Subcutaneous adipose tissue (tissue), 4 donors: ENCODE results near the gene TGFBRAP1. TPM values are rescaled to one million over a fixed set of nuclear protein-coding genes. Genes with fewer than 3 reads are reported as not detected.

Experiments used
- total RNA-seq, 4 donors: library from RNA; depleted of rRNA; stranded (reverse); fragments of >200 nt; gene quantifications; one replicate each; pipeline ENCODE4 v1.1.0, GENCODE V29; 2016
- TF ChIP-seq, protein P1 (sequence below): fragments of 450-650 bp; IDR thresholded peaks from one replicate; pipeline ENCODE4 v1.5.1; 2016; ENCODE audit warnings: low read depth, mild to moderate bottlenecking, control low read depth, antibody characterized with exemption, moderate library complexity

Gene TGFBRAP1
- total RNA-seq, 4 donors from 2014 or later: 21.0 to 24.6 (median 22.2) TPM

DNA sequence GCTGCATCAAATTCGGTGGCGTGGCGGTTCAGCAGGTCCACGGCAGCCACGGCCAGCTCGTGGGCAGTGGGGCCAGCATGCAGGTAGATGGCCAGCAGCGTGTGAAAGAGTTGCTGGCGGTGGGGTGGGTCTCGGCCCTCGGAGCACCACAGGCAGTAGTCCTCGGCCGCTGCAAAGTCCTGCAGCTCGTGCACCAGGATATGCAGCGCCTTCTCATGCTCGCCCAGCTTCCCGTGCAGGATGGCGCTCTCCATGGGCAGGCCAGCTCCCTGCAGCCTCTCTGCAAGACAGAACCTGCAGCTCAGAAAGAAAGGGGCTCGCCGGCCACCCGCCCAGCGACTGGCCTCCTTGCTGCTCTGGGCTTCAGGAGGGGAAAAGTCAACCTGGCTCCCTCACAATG lies 60.1 kb downstream of the TGFBRAP1 start:
- TF ChIP-seq, protein P1, sequence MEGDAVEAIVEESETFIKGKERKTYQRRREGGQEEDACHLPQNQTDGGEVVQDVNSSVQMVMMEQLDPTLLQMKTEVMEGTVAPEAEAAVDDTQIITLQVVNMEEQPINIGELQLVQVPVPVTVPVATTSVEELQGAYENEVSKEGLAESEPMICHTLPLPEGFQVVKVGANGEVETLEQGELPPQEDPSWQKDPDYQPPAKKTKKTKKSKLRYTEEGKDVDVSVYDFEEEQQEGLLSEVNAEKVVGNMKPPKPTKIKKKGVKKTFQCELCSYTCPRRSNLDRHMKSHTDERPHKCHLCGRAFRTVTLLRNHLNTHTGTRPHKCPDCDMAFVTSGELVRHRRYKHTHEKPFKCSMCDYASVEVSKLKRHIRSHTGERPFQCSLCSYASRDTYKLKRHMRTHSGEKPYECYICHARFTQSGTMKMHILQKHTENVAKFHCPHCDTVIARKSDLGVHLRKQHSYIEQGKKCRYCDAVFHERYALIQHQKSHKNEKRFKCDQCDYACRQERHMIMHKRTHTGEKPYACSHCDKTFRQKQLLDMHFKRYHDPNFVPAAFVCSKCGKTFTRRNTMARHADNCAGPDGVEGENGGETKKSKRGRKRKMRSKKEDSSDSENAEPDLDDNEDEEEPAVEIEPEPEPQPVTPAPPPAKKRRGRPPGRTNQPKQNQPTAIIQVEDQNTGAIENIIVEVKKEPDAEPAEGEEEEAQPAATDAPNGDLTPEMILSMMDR: no peak

DNA sequence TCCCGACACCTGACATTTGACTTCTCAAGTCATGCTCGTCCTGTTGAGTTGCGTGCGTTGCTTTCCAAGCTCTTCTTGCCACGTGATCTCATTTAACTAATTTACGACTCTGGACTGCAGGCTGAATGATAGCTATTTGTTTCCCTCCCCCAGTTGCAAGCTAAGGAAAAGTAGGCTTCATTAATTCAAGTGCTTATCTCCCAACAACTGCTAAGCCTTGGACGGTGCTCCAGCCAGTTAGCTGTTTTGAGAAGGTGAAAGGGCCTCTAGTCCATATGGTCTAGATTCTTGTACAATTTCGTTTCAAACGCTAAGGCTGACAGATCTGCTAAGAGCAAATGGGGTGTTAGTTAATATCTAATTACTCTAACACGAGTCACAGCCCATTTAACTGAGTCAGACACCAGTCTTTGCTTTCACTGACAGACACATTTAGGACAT lies 66.9 kb downstream of the TGFBRAP1 start:
- TF ChIP-seq, protein P1: no peak

DNA sequence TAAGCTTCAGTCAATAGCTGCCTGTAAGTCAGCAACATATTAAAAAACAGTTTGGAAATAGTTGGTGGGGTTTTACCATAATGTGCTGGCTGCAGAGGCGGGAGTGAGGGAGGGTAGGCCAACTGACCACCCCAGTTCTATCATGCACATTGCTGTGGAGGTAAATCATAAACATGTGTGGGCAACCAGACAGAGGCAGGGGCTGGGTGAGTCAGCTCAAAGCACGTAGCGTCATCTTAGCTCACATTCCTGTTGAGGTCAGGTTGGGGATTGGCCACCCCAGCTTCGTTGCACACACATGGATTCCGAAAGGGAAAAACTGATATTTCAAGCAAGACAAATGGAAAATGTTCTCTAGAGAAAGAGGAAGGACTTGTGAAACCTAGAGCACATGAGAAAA lies 68.5 kb downstream of the TGFBRAP1 start:
- TF ChIP-seq, protein P1: no peak

DNA sequence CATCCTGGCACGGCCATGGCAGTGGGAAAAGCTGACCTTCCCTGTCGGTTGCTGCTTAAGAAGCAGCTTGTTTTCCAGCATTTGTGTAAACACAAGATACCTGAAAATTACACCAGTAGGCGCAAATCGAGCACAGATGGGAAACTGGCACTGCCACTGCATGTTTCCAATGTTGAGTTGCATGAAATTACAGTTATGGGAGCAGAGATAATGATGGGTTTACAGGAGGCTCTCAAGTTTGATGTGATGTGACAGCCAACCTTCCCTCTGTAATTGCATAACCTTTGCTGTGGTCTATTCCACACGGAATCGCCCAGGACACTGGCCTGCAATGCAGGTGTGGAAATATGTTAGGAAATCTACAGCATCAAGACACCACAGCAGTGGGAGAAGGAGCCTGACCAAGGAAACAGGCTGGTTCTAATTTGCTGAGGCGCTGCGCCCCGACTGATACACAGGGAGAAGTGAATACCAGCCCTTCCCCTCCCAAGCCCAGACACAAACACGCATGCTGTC lies 70.6 kb downstream of the TGFBRAP1 start:
- TF ChIP-seq, protein P1: no peak

DNA sequence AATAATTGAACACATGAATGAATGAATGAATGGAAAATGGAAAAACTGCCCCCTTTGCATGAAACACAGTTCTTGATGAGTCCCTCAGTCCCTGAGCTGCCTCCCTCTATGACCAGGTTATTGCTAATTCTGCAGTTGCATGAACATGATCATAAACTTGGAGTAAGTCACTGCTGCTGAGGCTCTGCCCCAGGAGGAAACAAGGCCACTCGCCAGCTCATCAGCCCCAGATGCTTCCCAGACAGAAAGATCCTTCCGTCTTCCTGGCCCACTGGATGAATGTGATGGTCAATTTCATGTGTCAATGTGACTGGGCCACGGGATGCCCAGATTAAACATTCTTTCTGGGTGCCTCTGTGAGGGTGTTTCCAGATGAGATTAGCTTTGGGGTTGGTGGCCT lies 71.6 kb downstream of the TGFBRAP1 start:
- TF ChIP-seq, protein P1: no peak

DNA sequence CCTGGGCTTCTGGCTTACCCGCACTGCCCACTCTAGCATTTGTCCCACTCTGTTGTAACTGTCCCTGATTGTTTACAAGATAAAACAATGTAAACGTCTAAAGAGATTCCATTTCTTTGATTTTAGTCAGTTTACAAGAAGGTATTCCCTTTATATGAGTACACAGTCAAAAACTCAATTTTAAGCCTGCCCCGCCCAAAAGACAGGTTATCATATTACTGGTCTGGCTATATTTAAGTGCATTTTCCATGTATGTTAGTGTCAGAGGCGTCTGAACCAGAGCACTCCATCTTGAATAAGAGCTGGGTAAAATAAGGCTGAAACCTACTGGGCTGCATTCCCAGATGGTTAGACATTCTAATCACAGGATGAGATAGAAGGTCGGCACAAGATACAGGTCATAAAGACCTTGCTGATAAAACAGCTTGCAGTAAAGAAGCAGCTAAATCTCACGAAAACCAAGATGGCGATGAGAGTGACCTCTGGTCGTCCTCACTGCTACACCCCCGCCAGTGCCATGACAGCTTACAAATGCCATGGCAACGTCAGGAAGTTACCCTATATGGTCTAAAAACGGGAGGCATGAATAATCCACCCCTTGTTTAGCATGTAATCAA lies 73.0 kb downstream of the TGFBRAP1 start:
- TF ChIP-seq, protein P1: no peak

DNA sequence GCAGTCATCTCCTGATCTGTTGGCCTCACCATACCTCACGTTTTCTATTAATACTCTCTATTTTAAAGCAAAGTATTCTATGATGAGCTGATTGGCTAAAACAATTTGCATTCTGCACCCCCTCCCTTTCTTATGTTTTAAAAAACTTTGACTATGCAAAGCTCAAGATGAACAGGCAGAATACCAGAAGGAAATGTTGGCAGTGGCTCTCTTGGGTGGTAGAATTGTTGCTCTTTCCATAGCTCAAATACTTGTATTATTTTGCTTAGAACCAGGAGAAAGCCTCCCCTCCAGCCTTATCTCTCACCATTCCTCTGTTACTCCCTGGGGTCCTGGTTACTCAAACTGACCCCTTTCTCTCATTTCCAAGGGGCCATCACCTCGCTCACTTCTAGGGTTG lies 73.6 kb downstream of the TGFBRAP1 start:
- TF ChIP-seq, protein P1: no peak
